NCI-H446 (cell line): Measurements from ENCODE around the gene RHOG.
A peak's percentile ranks its signal among the peaks of the same experiment; 100 is the strongest.
"Not testable (repeated sequence)": the region's sequence is repeated elsewhere in the genome, so short reads cannot be mapped to it uniquely, and the experiment has no call there.

Experiments
- DNase-seq, 2 experiments: peaks; one replicate each; lab custom pipeline; 2025; lab: John Stamatoyannopoulos, UW

RHOG gene

GRCh38 chr11:3840870-3841425 lies at the start of gene RHOG:
TSS of gene RHOG (minus strand) at chr11:3840959. CDS start at chr11:3828138, 12,821 bp downstream.
- peak in 1 of 2 experiments; percentile 70 for DNase-seq

GRCh38 chr11:3890014-3890413 lies 49.3 kb upstream of the RHOG start:
- no peak for DNase-seq

GRCh38 chr11:3888876-3889275 lies 48.1 kb upstream of the RHOG start:
- no peak for DNase-seq

- no peak for DNase-seq
Measured at GRCh38 chr11:3886985-3887384, 46.2 kb upstream of the RHOG start.

GRCh38 chr11:3885855-3886254 lies 45.1 kb upstream of the RHOG start:
- no peak for DNase-seq

GRCh38 chr11:3882655-3883054 lies 41.9 kb upstream of the RHOG start:
- DNase-seq, result no peak

GRCh38 chr11:3880724-3881123 lies 40.0 kb upstream of the RHOG start:
- no peak for DNase-seq

GRCh38 chr11:3879967-3880542 lies 39.3 kb upstream of the RHOG start:
- no peak for DNase-seq

- no peak for DNase-seq
Measured at GRCh38 chr11:3879216-3879966, 38.6 kb upstream of the RHOG start.

- DNase-seq, result no peak
Measured at GRCh38 chr11:3878258-3878584, 37.5 kb upstream of the RHOG start.

GRCh38 chr11:3877364-3878257 lies 36.9 kb upstream of the RHOG start:
- DNase-seq, result no peak

- no peak for DNase-seq
Measured at GRCh38 chr11:3876613-3877012, 35.9 kb upstream of the RHOG start.

- no peak for DNase-seq
Measured at GRCh38 chr11:3873712-3874349, 33.1 kb upstream of the RHOG start.

- no peak for DNase-seq
Measured at GRCh38 chr11:3867209-3868091, 26.7 kb upstream of the RHOG start.

- no peak for DNase-seq
Measured at GRCh38 chr11:3866836-3867208, 26.1 kb upstream of the RHOG start.

- DNase-seq, result no peak
Measured at GRCh38 chr11:3866206-3866605, 25.4 kb upstream of the RHOG start.

- no peak for DNase-seq
Measured at GRCh38 chr11:3865388-3866193, 24.8 kb upstream of the RHOG start.

- DNase-seq, result no peak
Measured at GRCh38 chr11:3861683-3862082, 20.9 kb upstream of the RHOG start.

GRCh38 chr11:3860898-3861393 lies 20.2 kb upstream of the RHOG start:
- not testable (repeated sequence) for DNase-seq

- no peak for DNase-seq
Measured at GRCh38 chr11:3860375-3860774, 19.6 kb upstream of the RHOG start.
